Ovary (tissue), 9 donors: Measurements from ENCODE around the gene SNX9. TPM values are rescaled to one million over a fixed set of nuclear protein-coding genes. Genes with fewer than 3 reads are reported as not detected.

ENCODE experiments used
- DNase-seq, 5 donors: peaks; one replicate each; pipeline ENCODE4 v3.0.0-alpha.2; 2019 to 2020
- H3K27ac ChIP-seq, 2 donors: fragments of 200-600 bp; one replicate each; pipeline versions ENCODE4 v1.5.1 to v1.8.0; 2019 to 2022
- H3K27me3 ChIP-seq: fragments of 200-600 bp; one replicate; pipeline ENCODE4 v1.8.0; 2022
- H3K36me3 ChIP-seq: fragments of 200-600 bp; sonication (generic); one replicate; pipeline ENCODE4 v1.5.1; 2019
- H3K4me1 ChIP-seq: one replicate; pipeline ENCODE4 v1.8.1; 2013; ENCODE audit warnings: mild to moderate bottlenecking, moderate library complexity; ENCODE audit not compliant: insufficient read depth
- H3K4me3 ChIP-seq: fragments of 200-600 bp; sonication (generic); one replicate; pipeline ENCODE4 v1.5.1; 2017
- H3K9me3 ChIP-seq, 2 donors: fragments of 200-600 bp in 1 of 2; sonication (generic) in 1 of 2; one replicate each; pipeline versions ENCODE4 v1.5.1 to v1.8.1; 2013 to 2019; ENCODE audit warnings: mild to moderate bottlenecking in 1 of 2, moderate library complexity in 1 of 2
- EP300 ChIP-seq: sonication (generic); formaldehyde crosslinking; IDR thresholded peaks from one replicate; pipeline ENCODE4 v1.6.1; 2017; ENCODE audit warnings: antibody characterized with exemption
- POLR2A ChIP-seq: fragments of 450-650 bp; IDR thresholded peaks from one replicate; pipeline ENCODE4 v1.6.1; 2017; ENCODE audit warnings: antibody characterized with exemption, mild to moderate bottlenecking, moderate library complexity
- WGBS, 3 donors: extraction: QIAGEN DNeasy Blood & Tissue Kit in 1 of 3; methylation state at CpG; one replicate each; pipeline versions ENCODE4 v1.1.5 to v1.1.7; 2013 to 2017; 5-methylcytosine and 5-hydroxymethylcytosine counted together
- intact Hi-C, 4 donors: fragments of 100-400 bp; cut with DNase I; formaldehyde crosslinking; loops; one replicate each; pipeline versions ENCODE4 v1.11.0 to v1.15.1; 2022 to 2023
- polyA plus RNA-seq, 2 donors: library from polyadenylated mRNA; stranded (reverse); fragments of 200-250 nt in 1 of 2; fragments of 350-450 nt in 1 of 2; fragmentation: Illumina TruSeq in 1 of 2; extraction: RNeasy Lipid Tissue Mini Kit (QIAGEN cat#74804) in 1 of 2; gene quantifications; one replicate each; pipeline ENCODE4 v1.2.3, GENCODE V29; 2013 to 2014
- total RNA-seq, 7 donors: library from RNA; depleted of rRNA in 2 of 7; stranded (reverse); fragments of >200 nt in 2 of 7; fragmentation: NEBNext Ultra II Directional in 3 of 7; extraction: Animal tissue kit (Norgen Biotek cat#: 25700) in 3 of 7; gene quantifications; one replicate each; pipeline versions ENCODE4 v1.1.0 to v1.2.4, GENCODE V29; 2016 to 2023
- TF ChIP-seq, protein P1 (sequence below), 3 donors: fragments of 450-650 bp in 2 of 3; fragments of 200-600 bp in 1 of 3; IDR thresholded peaks; one replicate each; pipeline versions ENCODE4 v1.5.1 to v1.8.0; 2016 to 2022; ENCODE audit warnings: antibody characterized with exemption in 3 of 3, mild to moderate bottlenecking in 1 of 3
- donor health status: DM: no; HTN: no; CAD: no; lungs with moderate emphysema.
- donor health status: DM: no; HTN: no; CAD: no.
- donor health status: Bipolar disorder and iron deficiency.
- donor health status: DM: yes; HTN: yes; CAD: no.
- donor health status: DM: no; HTN: no; CAD: no.
- donor health status: DM: yes; HTN: yes; CAD: no.

Gene SNX9
- total and polyA plus RNA-seq, 9 donors, result 31.2 to 48.0 (median 38.7) TPM

DNA sequence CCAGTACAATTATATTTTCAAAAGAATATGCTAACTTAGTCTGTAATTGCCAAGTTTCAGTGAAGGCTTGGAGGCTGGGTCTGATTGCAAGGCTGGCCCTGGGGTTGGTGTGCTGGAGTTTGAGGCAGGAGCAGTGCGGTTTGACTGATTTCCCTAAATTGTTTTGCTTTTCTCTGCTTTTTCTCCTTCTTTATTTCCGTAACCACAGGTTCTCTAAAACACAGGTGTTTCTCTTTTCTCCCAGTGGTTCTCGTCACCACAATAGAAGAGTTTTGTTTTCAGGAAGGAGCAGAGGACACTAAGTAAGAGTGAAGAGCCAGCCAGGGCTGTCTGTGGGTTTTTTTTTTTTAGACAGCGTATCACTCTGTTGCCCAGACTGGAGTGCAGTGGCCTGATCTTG, 8.2 kb upstream of the SNX9 start:
- TF ChIP-seq, protein P1, sequence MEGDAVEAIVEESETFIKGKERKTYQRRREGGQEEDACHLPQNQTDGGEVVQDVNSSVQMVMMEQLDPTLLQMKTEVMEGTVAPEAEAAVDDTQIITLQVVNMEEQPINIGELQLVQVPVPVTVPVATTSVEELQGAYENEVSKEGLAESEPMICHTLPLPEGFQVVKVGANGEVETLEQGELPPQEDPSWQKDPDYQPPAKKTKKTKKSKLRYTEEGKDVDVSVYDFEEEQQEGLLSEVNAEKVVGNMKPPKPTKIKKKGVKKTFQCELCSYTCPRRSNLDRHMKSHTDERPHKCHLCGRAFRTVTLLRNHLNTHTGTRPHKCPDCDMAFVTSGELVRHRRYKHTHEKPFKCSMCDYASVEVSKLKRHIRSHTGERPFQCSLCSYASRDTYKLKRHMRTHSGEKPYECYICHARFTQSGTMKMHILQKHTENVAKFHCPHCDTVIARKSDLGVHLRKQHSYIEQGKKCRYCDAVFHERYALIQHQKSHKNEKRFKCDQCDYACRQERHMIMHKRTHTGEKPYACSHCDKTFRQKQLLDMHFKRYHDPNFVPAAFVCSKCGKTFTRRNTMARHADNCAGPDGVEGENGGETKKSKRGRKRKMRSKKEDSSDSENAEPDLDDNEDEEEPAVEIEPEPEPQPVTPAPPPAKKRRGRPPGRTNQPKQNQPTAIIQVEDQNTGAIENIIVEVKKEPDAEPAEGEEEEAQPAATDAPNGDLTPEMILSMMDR (IDR thresholded peaks at IDR 0.05), result no peak
- TF ChIP-seq POLR2A, result no peak
- TF ChIP-seq EP300, result no peak
- no peak for DNase-seq
- Histone ChIP-seq H3K9me3 (no peaks in the 10 kb centered on the region), H3K27ac (peak overlapping the region in 1 of 2 donors; percentile 86), H3K27me3 (no peaks in the 10 kb centered on the region), H3K4me1 (peaks cover 19% of the 10 kb centered on the region), H3K36me3 (no peaks in the 10 kb centered on the region), H3K4me3 (no peak overlapping the region)
- WGBS, 3 donors, result 55 to 82% (median 59%) methylated on average over 4 of the region's 4 CpGs
- intact Hi-C loops, result no loop called here

DNA sequence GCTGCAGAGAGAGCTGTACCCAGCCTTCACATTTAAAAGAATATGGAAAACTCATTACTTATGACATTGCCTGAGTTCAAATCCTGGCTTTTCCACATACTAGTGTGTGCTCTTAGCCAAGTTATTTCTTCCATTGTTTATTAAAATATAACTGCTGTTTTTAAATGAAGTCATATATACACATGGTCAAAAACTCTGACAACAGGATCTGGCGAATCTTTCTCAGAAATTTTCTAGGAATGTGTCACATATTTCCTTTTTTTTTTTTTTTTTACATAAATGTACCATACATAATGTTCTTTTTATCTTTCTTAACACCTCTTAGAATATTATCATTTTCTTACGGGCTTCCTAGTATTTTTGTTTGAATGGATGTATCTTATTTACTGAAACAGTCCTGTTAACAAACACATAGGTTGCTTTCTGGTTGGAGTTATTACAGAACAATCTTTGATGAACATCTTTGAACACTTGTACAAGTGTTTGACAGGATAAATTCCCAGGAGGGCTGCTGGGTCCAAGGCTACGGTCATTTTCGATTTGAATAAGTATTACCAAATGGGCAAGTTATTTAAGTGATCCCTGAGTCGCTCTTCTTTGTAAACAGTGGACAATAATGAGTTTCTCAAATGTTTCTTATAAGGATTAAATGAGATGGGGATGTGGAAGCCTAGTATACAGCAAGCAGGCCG, 1.6 kb upstream of the SNX9 start:
- Histone ChIP-seq H3K27me3 (no peaks in the 10 kb centered on the region), H3K4me3 (no peak overlapping the region), H3K4me1 (peaks cover 4% of the 10 kb centered on the region), H3K9me3 (no peaks in the 10 kb centered on the region), H3K36me3 (no peaks in the 10 kb centered on the region), H3K27ac (no peak overlapping the region)
- intact Hi-C loops, result no loop called here
- WGBS, 3 donors, result 57 to 79% (median 73%) methylated on average over 6 of the region's 6 CpGs
- TF ChIP-seq EP300 (no peak), POLR2A (no peak)
- TF ChIP-seq, protein P1 (IDR thresholded peaks at IDR 0.05), result no peak
- DNase-seq, result no peak

DNA sequence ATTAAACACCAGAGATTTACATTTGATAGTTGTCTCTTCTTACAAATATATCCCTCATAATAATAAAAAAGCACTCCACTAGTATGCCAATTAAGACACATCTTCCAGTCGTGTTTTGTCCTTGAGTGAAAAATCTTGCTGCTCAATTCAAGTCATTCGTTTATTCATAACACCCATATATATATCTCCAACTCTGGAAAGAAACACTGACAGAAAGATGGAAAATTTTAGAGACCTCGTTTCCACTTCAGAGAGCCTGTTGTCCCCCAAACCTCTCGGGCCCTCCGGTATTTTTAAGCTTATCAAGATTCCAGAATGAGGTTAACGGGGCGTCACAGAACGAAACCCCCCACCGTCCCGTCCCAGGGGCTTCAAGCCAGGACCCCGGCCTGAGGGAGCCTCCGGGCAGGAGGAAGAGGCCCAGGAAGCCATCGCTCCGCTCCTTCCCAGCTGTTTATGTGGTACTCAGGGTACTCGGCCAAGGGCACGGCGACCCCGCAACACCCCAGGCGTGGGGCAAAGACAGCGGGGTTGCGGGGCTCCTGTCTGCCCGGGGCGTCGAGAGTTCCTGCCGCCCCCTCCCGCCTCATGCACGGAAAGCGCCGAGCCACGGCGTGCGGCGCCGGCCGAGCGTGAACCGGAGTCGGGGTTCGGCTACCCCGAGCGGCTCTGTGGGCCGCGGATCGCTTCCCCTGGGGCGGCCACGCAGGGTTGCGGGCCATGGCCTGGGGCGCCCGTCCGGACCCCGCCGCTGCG, 623 bp upstream of the SNX9 start:
- Histone ChIP-seq H3K27me3 (no peaks in the 10 kb centered on the region), H3K36me3 (no peaks in the 10 kb centered on the region), H3K4me3 (peak overlapping the region; percentile 76), H3K9me3 (no peaks in the 10 kb centered on the region), H3K27ac (peak overlapping the region; percentile 99 to 100), H3K4me1 (peaks cover 4% of the 10 kb centered on the region)
- intact Hi-C loops, result no loop called here
- TF ChIP-seq, protein P1 (IDR thresholded peaks at IDR 0.05), result no peak
- TF ChIP-seq EP300 (no peak), POLR2A (no peak)
- 5 to 8% (median 5%) methylated on average over 25 to 53 of the region's 53 CpGs for WGBS, 3 donors
- DNase-seq, result peak; percentile 28 to 68 (median 54)

DNA sequence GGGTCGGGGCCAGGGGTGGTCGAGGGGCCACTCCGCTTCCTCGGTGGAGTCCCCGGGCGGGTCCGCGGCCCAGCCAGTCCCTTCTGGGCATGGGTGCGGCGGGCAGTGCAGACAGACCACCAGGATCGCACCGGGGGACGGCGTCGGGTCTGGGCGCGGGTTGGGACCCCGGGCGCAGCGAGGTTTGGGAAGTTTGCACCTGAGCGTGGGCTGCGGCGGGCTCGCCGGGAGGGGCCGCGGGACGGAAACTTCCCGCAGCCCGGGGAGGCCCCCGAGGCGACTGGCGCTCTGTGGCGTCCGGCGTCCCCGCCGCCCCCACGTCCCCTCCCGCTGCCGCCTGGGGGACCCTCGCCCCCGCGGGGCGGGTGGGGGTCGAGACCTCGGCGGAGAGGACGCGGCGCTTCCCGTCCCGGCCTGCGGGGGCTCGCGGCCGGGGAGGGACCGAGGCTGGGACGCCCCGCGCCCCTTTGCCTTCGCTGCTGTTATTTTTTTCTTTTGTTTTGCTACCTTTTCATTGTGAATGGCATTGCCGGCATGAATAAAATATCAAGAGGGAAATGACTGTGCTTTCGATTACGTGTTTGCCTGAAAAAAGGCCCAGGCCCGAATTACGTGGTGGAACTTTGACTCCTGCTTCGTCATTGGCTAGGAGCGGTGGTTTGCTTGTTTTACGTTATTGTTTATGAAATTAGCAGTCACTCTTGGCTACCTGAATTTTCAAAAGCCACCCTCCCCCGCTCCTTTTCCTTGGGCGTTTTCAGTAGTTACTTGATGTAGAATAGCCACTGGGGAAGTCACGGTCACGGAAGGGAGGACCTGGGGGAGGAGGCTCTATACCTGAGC, 703 bp downstream of the SNX9 start:
- H3K27me3 ChIP-seq, result no peaks in the 10 kb centered on the region
- H3K4me1 ChIP-seq, result peaks cover 5% of the 10 kb centered on the region
- 0 to 1% (median 1%) methylated on average over 59 to 74 of the region's 74 CpGs for WGBS, 3 donors
- H3K36me3 ChIP-seq, result no peaks in the 10 kb centered on the region
- DNase-seq, result peak; percentile 47 to 71 (median 65)
- no peak for TF ChIP-seq EP300
- TF ChIP-seq, protein P1 (IDR thresholded peaks at IDR 0.05), result peak; percentile 6 to 34 (median 19)
- intact Hi-C loops, result no loop called here
- H3K9me3 ChIP-seq, result no peaks in the 10 kb centered on the region
- H3K27ac ChIP-seq, result peak overlapping the region; percentile 99 to 100
- peak overlapping the region; percentile 76 for H3K4me3 ChIP-seq
